HG03175 (cell line): ENCODE data around the gene NUDCD2.
"Not testable (repeated sequence)": the region's sequence is repeated elsewhere in the genome, so short reads cannot be mapped to it uniquely, and the experiment has no call there.

Experiments
- ATAC-seq: cut with Tn5 transposase; IDR thresholded peaks from one replicate; pipeline ENCODE4 v1.9.1; 2021; ENCODE audit warnings: mild to moderate bottlenecking, moderate library complexity; ENCODE audit not compliant: unreplicated experiment

NUDCD2 gene

DNA sequence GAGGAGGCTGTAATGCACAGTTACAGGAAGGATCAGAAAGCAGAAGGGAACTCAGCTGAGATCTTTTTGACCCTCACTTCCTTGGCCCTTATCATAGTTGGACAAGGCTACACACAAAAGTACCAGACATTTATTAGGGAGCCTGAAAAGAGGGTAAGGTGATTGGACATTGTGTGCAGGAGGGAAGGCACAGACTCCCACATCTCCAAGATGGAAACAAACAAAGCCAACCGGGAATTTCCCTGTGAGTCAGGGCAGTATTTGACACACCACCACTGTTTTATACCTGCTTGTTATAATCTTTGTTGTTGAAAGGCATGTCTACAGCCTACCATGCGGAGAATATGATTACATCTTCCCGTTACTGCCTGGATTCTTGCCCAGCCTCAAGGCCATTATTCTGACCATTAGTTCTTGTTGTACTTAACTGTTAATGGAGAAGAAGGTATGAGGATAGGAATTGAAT, 25.5 kb downstream of the NUDCD2 start:
- ATAC-seq = no peak

DNA sequence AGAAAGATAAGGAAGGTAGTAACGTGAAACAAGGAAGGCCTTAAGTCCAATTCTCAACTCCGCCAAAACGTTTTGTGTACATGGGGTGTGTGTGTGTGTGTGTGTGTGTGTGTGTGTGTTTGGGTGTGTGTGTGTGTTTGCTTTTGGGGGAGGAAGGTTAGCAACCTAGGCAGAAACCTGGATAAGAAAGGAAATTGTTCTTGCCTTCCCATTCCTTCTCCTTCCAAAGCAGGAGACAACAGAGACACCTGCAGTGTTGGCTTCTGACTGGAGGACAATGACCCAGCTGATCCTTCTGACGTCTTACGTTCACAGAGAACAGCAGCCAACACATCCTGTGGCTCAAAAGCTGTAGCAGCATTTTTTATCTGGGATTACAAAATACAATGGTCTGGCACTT, 26.6 kb downstream of the NUDCD2 start:
- no peak for ATAC-seq

DNA sequence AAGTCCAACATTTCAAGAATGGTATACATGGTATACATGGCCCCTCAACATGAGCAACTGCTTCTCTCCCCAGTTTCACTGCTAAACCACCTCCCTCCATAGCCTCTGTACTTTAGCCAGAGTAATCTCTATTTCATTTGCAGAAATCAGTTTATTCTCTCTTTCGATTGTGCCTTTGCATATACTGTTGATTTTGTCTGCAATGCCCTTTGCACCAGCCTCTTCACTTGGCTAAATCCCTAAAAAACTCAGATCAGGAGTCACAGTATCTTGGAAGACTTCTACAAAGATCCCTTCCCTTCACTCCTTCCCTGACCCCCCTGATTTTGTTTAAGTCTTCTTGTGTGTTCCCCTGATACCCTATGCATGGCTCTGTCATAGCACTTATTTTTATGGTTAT, 27.4 kb downstream of the NUDCD2 start:
- no peak for ATAC-seq

DNA sequence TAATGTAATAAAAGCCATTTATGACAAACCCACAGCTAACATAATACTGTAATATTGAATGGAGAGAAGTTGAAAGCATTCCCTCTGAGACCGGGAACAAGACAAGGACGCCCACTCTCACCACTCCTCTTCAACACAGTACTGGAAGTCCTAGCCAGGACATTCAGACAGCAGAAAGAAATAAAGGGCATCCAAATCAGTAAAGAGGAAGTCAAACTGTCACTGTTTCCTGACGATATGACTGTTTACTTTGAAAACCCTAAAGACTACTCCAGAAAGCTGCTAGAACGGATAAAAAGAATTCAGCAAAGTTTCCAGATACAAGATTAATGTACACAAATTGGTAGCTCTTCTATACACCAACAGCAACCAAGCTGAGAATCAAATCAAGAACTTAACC, 33.8 kb downstream of the NUDCD2 start:
- not testable (repeated sequence) for ATAC-seq

DNA sequence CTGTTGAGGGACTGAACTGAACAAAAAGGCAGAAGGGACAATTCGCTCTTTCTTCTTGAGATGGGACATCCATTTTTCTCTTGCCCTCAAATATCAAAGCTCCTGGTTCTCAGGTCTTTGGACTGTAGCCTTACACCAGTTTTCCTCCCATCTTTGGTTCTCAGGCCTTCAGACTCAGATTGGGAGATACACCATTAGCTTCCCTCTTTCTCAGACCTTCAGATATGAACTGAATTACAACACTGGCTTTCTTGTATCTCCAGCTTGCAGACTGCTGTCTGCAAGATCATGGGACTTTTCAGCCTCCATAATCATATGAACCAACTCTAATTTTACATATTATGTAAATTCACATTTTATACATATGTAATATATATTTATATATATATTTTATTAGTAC, 35.1 kb downstream of the NUDCD2 start:
- ATAC-seq = no peak

DNA sequence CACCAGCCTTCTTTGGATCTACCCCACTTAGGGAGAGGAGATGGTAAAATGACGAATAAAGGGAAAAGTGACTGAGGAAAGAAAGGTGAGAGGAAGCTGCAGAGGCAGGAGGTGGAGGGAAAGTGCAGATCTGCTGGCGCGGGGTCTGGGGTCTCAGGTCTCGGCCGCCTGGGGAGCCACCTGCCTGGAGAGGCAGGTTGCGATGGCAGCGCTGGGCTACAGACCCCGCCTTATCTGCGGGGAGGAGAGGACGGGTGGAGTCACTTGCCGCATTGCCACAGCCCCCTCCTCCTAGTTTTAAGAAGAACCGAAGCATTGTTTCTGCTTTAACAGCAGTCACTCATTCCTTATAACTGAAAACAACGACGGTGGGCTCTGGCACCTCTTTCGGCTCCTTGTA, 44.2 kb downstream of the NUDCD2 start:
- ATAC-seq = not testable (repeated sequence)

DNA sequence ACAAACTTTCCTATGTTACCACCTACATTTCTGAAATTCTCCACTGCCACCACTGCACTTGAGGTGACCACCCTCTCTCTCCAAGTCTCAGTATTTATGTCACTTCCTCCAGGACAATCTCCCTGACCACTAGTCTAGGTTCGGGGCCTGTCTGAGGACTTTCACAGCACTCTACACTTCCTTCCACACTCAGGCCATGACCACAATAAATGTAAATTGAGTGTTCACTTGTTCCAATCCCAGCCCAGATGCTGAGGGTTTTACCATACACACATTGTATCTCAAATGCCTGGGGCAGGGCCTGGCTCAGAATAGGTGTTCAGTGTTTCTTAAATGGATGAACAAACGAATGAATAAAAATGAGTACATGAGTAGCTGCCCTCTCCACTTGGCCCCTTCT, 49.4 kb downstream of the NUDCD2 start:
- peak; percentile 28 for ATAC-seq

DNA sequence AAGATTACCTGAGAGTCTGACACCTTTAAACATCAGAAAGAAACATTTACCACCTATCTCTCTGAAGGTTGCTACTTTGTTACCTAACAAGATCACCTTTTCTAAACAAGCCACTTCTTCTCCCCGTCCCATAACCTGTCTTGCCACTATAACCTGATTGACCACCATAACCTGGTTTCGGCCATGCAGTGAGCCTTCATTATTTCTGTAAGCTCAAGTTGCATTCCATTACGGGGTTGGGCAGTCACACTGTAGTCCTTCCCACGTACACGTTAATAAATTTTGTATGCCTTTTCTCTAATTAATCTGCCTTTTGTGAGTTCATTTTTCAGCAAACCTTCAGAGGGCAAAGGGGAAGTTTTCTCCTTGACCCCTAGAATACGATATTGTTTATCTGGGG, 50.5 kb downstream of the NUDCD2 start:
- no peak for ATAC-seq

DNA sequence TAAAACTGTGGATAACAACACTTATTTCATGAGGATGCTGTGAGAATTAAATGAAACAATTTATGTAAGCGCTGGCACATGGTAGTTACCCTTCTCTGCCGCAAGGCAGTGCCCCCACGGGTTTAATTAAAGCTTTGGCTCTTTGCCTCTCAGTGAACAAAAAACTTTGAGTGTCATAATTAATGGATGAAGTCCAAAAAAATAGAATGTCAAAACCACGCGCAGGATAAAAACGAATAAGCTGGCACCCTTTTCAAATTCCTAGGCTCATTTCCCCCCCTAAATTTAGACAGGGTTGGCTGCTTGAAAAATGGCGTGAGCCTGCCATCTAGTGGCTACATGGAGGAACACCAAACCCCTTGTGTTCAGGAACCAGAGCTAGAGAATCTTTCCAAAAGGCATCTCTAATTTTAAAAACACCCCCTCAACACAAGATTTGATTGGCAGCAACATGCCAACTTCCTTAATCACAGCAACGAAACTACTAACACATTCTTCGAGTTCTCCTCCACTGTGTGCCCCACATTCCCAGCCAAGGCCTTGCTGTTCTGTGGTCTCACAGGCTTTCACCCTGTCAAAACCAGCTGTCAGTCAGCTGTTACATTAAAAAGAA, 51.5 kb downstream of the NUDCD2 start:
- peak; percentile 68 for ATAC-seq

DNA sequence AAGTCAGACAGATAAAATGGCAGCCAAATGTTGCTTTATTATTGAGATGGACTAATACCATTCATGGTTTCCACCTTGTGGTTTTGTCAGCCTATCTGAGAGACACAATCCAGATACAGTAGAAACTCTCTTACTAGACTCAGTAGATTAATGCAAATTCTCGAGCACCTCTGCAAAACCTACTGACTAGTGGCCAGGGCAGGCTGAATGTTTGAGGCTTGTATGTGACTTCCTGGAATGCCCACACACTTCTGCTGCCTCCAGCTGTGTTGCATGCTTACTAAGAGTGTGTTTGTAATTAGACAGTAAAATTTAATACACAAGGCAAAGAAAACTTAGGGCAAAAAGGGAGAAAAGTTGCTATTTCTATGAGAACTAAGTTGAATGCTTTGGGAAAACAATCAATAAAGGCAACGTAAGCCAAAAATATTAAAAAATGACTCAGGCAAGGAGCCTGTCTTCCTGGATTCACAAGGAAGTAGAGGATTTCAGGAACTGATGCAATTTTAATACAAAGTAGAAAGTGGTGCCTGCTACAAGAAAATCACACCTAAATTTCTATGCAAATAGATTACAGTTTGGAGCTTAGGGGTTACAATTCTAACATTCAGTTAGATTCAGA, 52.8 kb downstream of the NUDCD2 start:
- peak; percentile 84 for ATAC-seq

DNA sequence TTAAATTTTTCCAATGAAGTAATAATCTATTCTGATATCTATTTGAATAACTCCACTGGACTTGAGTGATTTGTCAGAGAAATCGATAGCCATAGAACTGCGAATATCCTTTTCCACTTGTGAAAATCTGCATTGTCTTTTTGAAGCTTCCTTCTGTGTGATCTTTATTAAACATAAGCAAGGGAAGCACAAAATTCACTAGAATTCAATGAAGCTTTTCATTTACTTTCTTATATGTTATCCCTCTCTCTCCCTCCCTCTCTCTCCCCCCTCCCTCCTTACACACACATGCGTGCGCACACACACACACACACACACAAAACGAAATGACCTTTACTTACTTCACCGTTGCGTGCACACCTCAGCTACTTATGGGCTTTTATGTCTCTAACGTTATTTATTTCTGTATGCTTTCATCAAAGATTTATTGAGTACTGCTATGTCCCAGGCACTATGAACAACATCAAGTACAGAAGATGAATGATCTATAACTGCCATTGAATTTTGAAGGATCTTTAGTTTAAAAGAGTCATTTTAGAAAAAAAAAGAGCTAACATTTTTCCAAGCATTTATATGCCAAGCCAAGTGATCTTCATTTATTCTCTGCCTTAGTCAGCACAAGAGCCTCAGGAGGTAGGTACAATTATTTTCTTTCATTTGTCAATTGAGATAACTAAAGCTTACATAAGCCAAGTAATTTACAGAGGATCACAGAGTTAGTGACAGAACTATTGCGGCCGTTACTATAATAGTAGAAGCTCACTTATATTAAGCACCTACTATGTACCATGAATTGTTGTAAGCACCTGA, 55.3 kb downstream of the NUDCD2 start:
- ATAC-seq = no peak

DNA sequence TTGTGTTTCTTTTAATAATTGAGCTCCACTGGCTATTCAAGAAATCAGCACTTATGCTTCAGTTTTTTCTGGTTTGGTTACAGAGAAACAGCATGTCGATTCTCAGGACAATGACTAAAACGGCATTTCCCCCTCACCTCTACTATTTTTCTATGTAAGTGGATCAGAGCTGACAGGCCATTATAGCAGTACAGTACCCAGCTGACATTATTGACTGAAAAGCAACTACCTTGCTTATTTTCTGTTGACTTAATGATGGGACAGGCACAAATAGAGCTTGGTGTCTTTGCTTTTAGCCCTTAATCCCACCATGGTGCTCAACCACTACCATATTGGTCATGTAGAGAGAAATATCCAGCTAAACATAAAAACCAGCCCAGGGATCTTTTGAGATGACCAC, 57.9 kb downstream of the NUDCD2 start:
- no peak for ATAC-seq

DNA sequence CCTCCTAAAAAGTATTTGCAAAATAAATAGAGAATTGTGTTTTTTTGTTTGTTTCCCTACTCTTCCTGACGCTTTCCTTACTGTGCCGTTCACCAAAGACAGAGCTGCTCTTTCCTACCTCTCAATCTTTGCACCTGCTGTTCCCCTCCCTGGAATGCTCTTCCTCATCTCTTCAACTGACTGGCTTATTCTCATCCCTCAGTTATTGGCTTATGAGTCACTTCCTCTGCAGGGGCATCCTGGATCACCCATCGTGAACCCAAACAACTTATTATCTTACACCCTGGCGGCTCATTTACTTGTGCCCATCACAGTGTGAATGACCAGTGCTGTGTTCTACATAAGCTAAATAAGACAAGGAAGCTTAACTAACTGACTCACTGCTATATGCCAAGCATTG, 58.6 kb downstream of the NUDCD2 start:
- no peak for ATAC-seq

DNA sequence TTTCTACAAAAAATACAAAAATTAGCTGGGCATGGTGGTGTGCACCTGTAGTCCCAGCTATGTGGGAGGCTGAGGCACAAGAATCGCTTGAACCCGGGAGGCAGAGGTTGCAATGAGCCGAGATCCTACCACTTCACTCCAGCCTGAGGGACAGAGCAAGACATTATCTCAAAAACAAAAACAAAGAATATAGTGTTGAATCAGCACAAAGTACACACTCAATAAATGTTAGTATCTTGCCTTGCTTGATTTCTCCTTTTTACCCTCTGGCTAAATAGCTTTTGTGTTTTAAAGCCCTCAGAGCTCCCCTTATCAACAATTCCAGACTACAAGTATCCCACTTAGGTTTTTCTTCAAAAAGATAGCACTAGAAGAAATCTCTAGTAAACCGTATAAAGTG, 60.0 kb downstream of the NUDCD2 start:
- ATAC-seq = no peak

DNA sequence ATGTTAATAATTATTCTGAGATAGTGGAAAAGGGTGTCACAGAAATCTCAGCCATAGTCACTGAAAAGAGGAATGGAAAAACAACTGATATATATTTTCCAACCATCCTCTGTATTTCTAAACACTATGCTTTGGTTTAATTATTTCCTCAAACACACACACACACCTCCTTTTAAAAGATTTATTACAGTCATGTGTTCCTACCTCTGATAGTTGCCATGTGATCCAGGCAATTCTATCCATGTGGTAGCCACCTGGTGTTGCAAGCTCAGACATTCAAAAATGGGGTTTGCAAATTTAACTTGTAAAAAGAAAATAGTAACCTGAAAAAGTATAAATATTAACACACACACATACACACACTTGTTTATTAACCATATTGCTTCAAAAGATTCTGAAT, 62.5 kb downstream of the NUDCD2 start:
- no peak for ATAC-seq

DNA sequence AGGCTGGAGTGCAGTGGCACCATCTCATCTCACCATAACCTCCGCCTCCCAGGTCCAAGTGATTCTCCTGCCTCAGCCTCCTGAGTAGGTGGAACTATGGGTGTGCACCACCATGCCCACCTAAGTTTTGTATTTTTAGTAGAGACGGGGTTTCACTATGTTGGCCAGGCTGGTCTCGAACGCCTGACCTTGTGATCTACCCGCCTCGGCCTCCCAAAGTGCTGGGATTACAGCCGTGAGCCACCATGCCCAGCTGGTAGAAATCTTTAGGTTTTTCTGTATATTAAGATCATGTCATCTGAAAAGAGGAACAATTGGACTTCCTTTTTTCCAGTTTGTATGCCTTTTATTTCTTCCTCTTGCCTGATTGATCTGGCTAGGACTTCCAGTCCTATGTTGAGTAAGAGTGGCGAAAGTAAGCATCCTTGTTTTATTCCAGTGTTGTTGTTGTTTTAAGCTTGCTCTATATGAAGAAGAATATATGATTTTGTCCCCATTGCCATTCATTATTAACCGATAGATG, 63.0 kb downstream of the NUDCD2 start:
- not testable (repeated sequence) for ATAC-seq
